GM23338 (cell line): ENCODE measurements around the gene SCYGR8. TPM values are rescaled to one million over a fixed set of nuclear protein-coding genes. Genes with fewer than 3 reads are reported as not detected.
A peak's percentile ranks its signal among the peaks of the same experiment; 100 is the strongest.

Experiments
- ATAC-seq: fragments of 200-7000 bp; cut with Tn5 transposase; 3 replicates; pipeline ENCODE4 v1.9.1; 2020
- DNase-seq: peaks from one replicate; pipeline ENCODE4 v3.0.0-alpha.2; 2015; ENCODE audit warnings: low spot score
- H2AFZ ChIP-seq: fragments of 200-600 bp; sonication (generic); 2 replicates; pipeline ENCODE4 v1.8.0; 2016; ENCODE audit warnings: antibody characterized with exemption, mild to moderate bottlenecking, moderate library complexity
- H3F3A ChIP-seq: fragments of 200-600 bp; sonication (generic); replicated peaks from 2 replicates; pipeline ENCODE4 v1.8.0; 2017; ENCODE audit warnings: antibody characterized with exemption, mixed run types, low read depth
- H3K27ac ChIP-seq: fragments of 200-600 bp; sonication (generic); 2 replicates; pipeline ENCODE4 v1.6.1; 2016; ENCODE audit warnings: low read depth
- H3K27me3 ChIP-seq: fragments of 200-600 bp; sonication (generic); 2 replicates; pipeline ENCODE4 v1.8.0; 2016; ENCODE audit warnings: mild to moderate bottlenecking, mixed run types, moderate library complexity; ENCODE audit not compliant: insufficient read depth
- H3K36me3 ChIP-seq: fragments of 200-600 bp; sonication (generic); 2 replicates; pipeline ENCODE4 v1.8.0; 2016; ENCODE audit warnings: mild to moderate bottlenecking; ENCODE audit not compliant: insufficient read depth
- H3K4me1 ChIP-seq: fragments of 200-600 bp; sonication (generic); 2 replicates; pipeline ENCODE4 v1.8.0; 2016; ENCODE audit warnings: mild to moderate bottlenecking, moderate library complexity; ENCODE audit not compliant: insufficient read depth
- H3K4me2 ChIP-seq: fragments of 200-600 bp; sonication (generic); 2 replicates; pipeline ENCODE4 v1.7.1; 2017; ENCODE audit warnings: mixed run types
- H3K4me3 ChIP-seq: fragments of 200-600 bp; sonication (generic); 2 replicates; pipeline ENCODE4 v1.6.1; 2016; ENCODE audit warnings: mixed run types
- H3K79me2 ChIP-seq: fragments of 200-600 bp; sonication (generic); replicated peaks from 2 replicates; pipeline ENCODE4 v1.8.0; 2017; ENCODE audit warnings: mild to moderate bottlenecking; ENCODE audit not compliant: insufficient read depth
- H3K9me2 ChIP-seq: fragments of 200-600 bp; sonication (generic); 2 replicates; pipeline ENCODE4 v1.8.0; 2017; ENCODE audit not compliant: insufficient read depth
- H4K20me1 ChIP-seq: fragments of 200-600 bp; sonication (generic); replicated peaks from 2 replicates; pipeline ENCODE4 v1.8.0; 2017; ENCODE audit warnings: mild to moderate bottlenecking; ENCODE audit not compliant: insufficient read depth
- H3K27ac Mint-ChIP-seq: 2 replicates; pipeline ENCODE4 v1.8.0; 2020; ENCODE audit warnings: inconsistent platforms, mild to moderate bottlenecking, moderate library complexity, mixed read lengths
- H3K27me3 Mint-ChIP-seq: 3 replicates; pipeline ENCODE4 v1.8.0; 2022; ENCODE audit warnings: low read depth, mild to moderate bottlenecking, moderate library complexity, mixed read lengths, inconsistent platforms; ENCODE audit not compliant: insufficient read depth, poor library complexity
- H3K36me3 Mint-ChIP-seq: 3 replicates; pipeline ENCODE4 v1.8.0; 2021; ENCODE audit warnings: low read depth, mild to moderate bottlenecking, inconsistent platforms, moderate library complexity, mixed read lengths
- H3K4me1 Mint-ChIP-seq: 3 replicates; pipeline ENCODE4 v1.8.0; 2020; ENCODE audit warnings: mild to moderate bottlenecking, inconsistent platforms, mixed read lengths
- H3K4me3 Mint-ChIP-seq: 3 replicates; pipeline ENCODE4 v1.8.0; 2021; ENCODE audit warnings: moderate library complexity, mild to moderate bottlenecking, inconsistent platforms, mixed read lengths
- H3K9me3 Mint-ChIP-seq: 3 replicates; pipeline ENCODE4 v1.8.0; 2020; ENCODE audit warnings: moderate library complexity, mild to moderate bottlenecking, inconsistent platforms, mixed read lengths
- CREB1 ChIP-seq: fragments of 250-450 bp; sonication (Bioruptor Pico); IDR thresholded peaks from 2 replicates; pipeline ENCODE4 v1.5.0; 2020; ENCODE audit warnings: low read depth, mild to moderate bottlenecking, moderate library complexity
- CTCF ChIP-seq, 2 experiments: fragments of 200-600 bp in 1 of 2; sonication (generic) in 1 of 2; conservative IDR thresholded peaks; 2 replicates each; pipeline versions ENCODE4 v1.5.1 to v1.6.1; 2016 to 2017; ENCODE audit warnings: antibody characterized with exemption in 2 of 2, low read depth in 2 of 2, mild to moderate bottlenecking in 2 of 2, moderate library complexity in 1 of 2
- EZH2 ChIP-seq: fragments of 200-600 bp; sonication (generic); IDR thresholded peaks from one replicate; pipeline ENCODE4 v1.8.0; 2017; ENCODE audit warnings: antibody characterized with exemption, mild to moderate bottlenecking, low read depth; ENCODE audit not compliant: unreplicated experiment
- JUNB ChIP-seq: IDR thresholded peaks from one replicate; pipeline ENCODE4 v1.6.1; 2016; ENCODE audit warnings: antibody characterized with exemption; ENCODE audit not compliant: unreplicated experiment
- POLR2AphosphoS5 ChIP-seq: IDR thresholded peaks from 2 replicates; pipeline ENCODE4 v1.6.1; 2016; ENCODE audit warnings: antibody characterized with exemption, low read depth
- STAT1 ChIP-seq: IDR thresholded peaks from one replicate; pipeline ENCODE4 v1.6.1; 2016; ENCODE audit warnings: antibody characterized with exemption; ENCODE audit not compliant: unreplicated experiment
- ZNF331 ChIP-seq: fragments of 250-450 bp; sonication (Bioruptor Pico); IDR thresholded peaks from 2 replicates; pipeline ENCODE4 v1.5.0; 2020; ENCODE audit warnings: low read depth, mild to moderate bottlenecking, moderate library complexity
- ZNF462 ChIP-seq: fragments of 250-450 bp; sonication (Bioruptor Pico); IDR thresholded peaks from 2 replicates; pipeline ENCODE4 v1.5.0; 2020; ENCODE audit warnings: mild to moderate bottlenecking, moderate library complexity
- polyA plus RNA-seq: library from polyadenylated mRNA; unstranded; fragments of >200 nt; fragmentation: Nextera tagmentation; extraction: Ambion mirVana; gene quantifications from 2 replicates; pipeline ENCODE4 v1.2.1, GENCODE V29; 2016
- total RNA-seq: library from RNA; depleted of rRNA; stranded (reverse); fragments of >200 nt; shearing (Covaris generic); gene quantifications from 2 replicates; pipeline ENCODE4 v1.2.3, GENCODE V29; 2014

SCYGR8 gene
- total and polyA plus RNA-seq, 2 experiments from 2014 or later, result not detected

GRCh38 chr2:227767830-227768229, 22.1 kb downstream of the SCYGR8 start:
- Histone ChIP-seq H3K27me3 (no peaks in the 10 kb centered on the region), H3K4me2 (no peak overlapping the region), H3K27ac (no peak overlapping the region), H2AFZ (peak overlapping the region; percentile 78), H3K4me1 (peaks cover 5% of the 10 kb centered on the region; the same call in 1 of the 2 replicates), H3F3A (no peaks in the 10 kb centered on the region), H4K20me1 (no peaks in the 10 kb centered on the region), H3K36me3 (no peaks in the 10 kb centered on the region), H3K79me2 (no peaks in the 10 kb centered on the region), H3K4me3 (no peak overlapping the region), H3K9me2 (no peaks in the 10 kb centered on the region)
- DNase-seq (no peak), ATAC-seq (no peak; the same call in 2 of the 3 replicates)
- peaks cover 2% of the 10 kb centered on the region; the same call in 1 of the 3 replicates for H3K9me3 Mint-ChIP-seq
- H3K4me1 Mint-ChIP-seq, result peaks cover 6% of the 10 kb centered on the region
- peaks cover 3% of the 10 kb centered on the region for H3K27me3 Mint-ChIP-seq
- H3K36me3 Mint-ChIP-seq, result no peaks in the 10 kb centered on the region
- H3K27ac Mint-ChIP-seq, result no peak overlapping the region
- TF ChIP-seq EZH2, result no peak
- no peak for TF ChIP-seq CTCF (conservative IDR thresholded peaks at IDR 0.05; ENCODE audit: low read depth in 2 of 2)
- no peak for TF ChIP-seq STAT1
- no peak for TF ChIP-seq JUNB
- no peak for TF ChIP-seq ZNF462
- no peak for TF ChIP-seq POLR2AphosphoS5
- TF ChIP-seq CREB1 (CRISPR knock-in tag), result no peak
- no peak for TF ChIP-seq ZNF331 (CRISPR knock-in tag)
- H3K4me3 Mint-ChIP-seq, result no peak overlapping the region
